Measurements from ENCODE around the gene DTYMK.
A peak's percentile ranks its signal among the peaks of the same experiment; 100 is the strongest.

DTYMK gene

DNA sequence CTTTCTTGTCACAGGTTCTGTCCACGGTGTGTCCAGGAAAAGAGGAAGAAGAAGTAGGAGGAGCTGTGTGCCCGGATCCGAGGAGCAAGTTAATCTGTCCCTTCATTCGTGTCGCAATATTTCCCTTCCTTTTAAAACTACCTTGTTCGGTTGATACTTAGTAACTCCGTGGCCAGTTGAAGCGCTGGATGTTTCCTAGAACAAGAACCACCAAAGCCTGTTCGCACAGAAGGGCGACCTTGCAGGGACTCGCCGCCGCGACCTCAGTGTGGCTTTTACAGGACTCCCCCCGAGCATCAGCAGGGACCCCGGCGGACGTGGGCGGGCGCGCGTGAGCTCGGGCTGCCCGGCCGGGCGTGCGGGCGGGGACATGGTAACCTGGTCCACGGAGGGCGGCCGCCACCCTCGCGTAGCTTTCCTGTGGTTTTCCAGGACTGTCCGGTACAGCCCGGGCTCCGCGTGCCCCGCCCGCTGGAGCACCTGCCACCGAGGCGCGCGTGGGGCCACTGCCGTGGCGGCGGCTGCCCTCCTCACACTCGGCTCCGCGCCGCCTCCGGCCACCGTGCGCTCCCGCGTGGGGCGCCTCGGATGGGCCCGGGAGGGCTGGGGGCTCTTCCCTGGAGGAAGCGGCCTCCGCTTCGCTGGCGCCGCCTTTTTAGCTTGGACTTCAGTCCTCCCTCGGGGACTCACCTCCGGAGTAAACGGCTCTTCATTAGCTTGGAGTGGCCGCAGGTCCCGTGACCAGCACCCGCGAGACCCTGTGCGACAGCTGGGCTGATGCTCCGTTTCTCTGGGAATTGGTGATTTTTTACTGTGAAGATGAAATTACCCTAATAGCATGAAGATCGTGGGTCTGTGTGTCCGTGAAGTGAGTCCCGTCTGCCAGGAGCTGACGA is 38.6 kb upstream of the DTYMK start:
- Histone ChIP-seq H3K27me3 (ENCODE audit: insufficient read depth, low read length) (no peaks in the 10 kb centered on the region), H3K9me3 (ENCODE audit: low read length) (peaks cover 44% of the 10 kb centered on the region), H2AFZ (ENCODE audit: low read depth, low read length) (no peak overlapping the region), H3K4me1 (ENCODE audit: insufficient read depth, low read length) (no peaks in the 10 kb centered on the region), H3K4me3 (ENCODE audit: low read length) (no peak overlapping the region), H3K36me3 (ENCODE audit: insufficient read depth, low read length) (peaks cover 57% of the 10 kb centered on the region)

DNA sequence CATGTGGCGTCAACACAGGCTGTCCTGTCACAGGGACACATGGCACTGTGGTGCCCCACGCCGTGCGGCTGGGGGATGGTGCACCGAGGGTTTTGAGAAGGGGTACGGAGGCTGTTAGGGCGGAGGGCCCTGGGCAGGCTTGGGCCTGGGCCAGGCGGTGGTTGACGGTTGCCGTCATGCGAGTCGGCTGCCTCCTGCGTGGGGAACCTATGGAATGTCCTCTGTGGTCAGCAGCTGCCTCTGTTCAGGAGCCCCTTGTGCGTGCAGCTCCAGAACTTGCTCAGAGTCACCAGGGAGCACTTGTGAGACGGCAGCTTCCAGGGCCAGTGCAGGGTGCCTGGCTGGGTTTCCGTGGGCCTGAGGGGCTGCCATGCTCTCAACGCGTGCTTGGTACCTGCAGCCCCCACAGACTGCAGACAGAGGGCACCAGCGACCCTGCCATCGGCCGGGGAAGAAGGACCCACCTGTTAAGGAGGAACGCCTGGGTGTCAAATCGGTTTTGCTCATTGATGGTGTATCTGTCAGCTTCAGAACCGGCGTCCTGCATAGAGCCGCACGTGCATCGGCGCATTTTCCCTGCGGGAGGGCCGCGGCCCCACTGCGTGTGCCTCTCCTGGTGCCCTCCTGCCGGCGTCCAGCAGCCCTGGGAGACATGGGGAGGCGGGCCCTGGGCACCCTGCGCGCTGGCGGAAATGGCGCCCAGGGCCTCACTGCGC is 37.8 kb upstream of the DTYMK start:
- Histone ChIP-seq H3K4me3 (ENCODE audit: low read length) (no peak overlapping the region), H3K36me3 (ENCODE audit: insufficient read depth, low read length) (peaks cover 65% of the 10 kb centered on the region), H3K27me3 (ENCODE audit: insufficient read depth, low read length) (no peaks in the 10 kb centered on the region)

DNA sequence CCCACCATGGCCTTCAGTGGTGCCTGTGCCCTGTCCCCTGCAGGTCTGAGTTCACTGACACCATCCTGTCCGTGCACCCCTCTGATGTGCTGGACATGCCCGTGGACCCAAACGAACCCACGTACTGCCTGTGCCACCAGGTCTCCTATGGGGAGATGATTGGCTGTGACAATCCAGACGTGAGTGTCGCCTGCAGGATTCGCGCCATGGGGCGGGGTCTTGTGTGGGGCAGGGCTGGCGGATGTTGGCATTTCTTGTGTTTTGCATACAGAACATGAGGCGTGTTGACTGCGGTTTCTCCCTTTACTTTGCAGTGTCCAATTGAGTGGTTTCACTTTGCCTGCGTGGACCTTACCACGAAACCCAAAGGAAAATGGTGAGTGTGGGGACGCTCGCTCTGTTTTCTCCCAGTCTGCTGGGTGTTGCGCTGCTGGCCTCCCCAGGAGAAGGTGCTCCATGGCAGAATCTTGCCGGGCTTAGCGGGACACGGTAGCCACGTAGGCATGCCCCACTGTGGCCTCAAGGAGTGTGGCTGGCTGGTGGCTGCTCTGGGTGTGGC is 36.4 kb upstream of the DTYMK start:
- H3K4me1 ChIP-seq (ENCODE audit: insufficient read depth, low read length): no peaks in the 10 kb centered on the region
- H2AFZ ChIP-seq (ENCODE audit: low read depth, low read length): no peak overlapping the region
- H3K9me3 ChIP-seq (ENCODE audit: low read length): peaks cover 47% of the 10 kb centered on the region
- no peak overlapping the region for H3K4me3 ChIP-seq (ENCODE audit: low read length)
- H3K27me3 ChIP-seq (ENCODE audit: insufficient read depth, low read length): no peaks in the 10 kb centered on the region
- peaks cover 79% of the 10 kb centered on the region for H3K36me3 ChIP-seq (ENCODE audit: insufficient read depth, low read length)

More for the DNA sequence above, 37.8 kb upstream of the DTYMK start:
- H3K4me1 ChIP-seq (ENCODE audit: insufficient read depth, low read length): no peaks in the 10 kb centered on the region
- no peak overlapping the region for H2AFZ ChIP-seq (ENCODE audit: low read depth, low read length)
- peaks cover 47% of the 10 kb centered on the region for H3K9me3 ChIP-seq (ENCODE audit: low read length)

DNA sequence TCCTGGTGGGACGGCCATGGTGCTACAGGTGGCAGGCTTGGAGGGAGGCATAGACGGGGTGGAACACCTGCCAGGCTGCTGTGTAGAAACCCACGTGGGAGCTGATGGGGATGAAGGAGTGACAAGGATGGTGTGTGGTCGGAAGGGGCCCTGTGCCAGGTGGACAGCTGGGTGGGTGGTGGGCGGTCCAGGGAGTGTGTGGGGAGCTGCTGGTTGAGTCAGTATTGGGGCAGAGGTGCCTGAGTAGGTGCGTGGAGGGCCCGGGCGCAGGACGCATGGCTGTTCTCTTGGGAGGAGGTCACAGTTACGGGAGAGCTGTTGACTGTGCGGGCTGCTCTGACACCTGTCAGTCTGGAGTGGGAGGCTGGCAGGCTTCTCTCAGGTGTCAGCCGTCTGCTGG is 35.2 kb upstream of the DTYMK start:
- H3K4me3 ChIP-seq (ENCODE audit: low read length): no peak overlapping the region
- H3K4me1 ChIP-seq (ENCODE audit: insufficient read depth, low read length): no peaks in the 10 kb centered on the region
- no peak overlapping the region for H2AFZ ChIP-seq (ENCODE audit: low read depth, low read length)
- H3K36me3 ChIP-seq (ENCODE audit: insufficient read depth, low read length): peaks cover 83% of the 10 kb centered on the region
- peaks cover 47% of the 10 kb centered on the region for H3K9me3 ChIP-seq (ENCODE audit: low read length)
- H3K27me3 ChIP-seq (ENCODE audit: insufficient read depth, low read length): no peaks in the 10 kb centered on the region

DNA sequence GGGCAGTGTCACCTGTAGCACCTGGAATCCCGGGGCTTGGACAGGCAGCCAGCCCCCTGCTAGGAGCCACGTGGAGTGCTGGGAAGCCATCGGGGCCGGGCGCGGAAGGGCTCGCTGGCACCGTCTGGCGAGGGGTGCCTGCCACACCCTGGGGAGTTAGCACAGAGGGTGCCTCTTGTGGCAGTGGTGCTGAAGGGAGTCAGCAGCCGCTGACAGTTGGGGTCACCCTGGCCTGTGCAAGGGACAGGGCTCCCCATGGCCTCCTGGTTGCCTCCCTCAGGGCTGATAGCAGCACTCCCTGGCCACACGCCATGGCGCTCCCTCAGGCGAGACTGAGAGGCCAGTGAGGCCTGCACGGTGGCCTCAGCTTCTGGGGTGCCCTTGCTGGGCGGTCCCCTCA is 33.9 kb upstream of the DTYMK start:
- no peaks in the 10 kb centered on the region for H3K4me1 ChIP-seq (ENCODE audit: insufficient read depth, low read length)
- peaks cover 82% of the 10 kb centered on the region for H3K36me3 ChIP-seq (ENCODE audit: insufficient read depth, low read length)
- no peak overlapping the region for H3K4me3 ChIP-seq (ENCODE audit: low read length)
- no peak overlapping the region for H2AFZ ChIP-seq (ENCODE audit: low read depth, low read length)
- H3K9me3 ChIP-seq (ENCODE audit: low read length): peaks cover 47% of the 10 kb centered on the region
- no peaks in the 10 kb centered on the region for H3K27me3 ChIP-seq (ENCODE audit: insufficient read depth, low read length)

DNA sequence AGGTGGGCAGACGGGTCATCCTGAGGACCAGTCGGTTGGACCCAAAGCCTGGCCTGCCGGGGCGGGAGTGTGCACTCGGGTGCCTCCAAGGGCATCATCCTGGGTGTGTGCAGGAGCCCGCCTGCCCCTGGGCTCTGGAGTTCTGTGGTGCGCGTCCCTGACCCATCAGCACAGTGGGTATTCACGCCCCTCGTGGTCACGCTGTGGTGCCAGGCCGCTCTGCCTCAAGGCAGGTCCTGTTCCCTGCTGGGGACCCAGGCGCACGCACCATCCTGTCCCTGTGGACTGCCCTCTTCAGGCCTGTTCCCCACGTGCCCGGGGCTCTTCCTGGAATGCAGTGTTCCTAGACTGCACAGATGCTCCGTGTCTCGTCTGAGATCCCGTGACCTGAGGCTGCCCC is 33.5 kb upstream of the DTYMK start:
- no peaks in the 10 kb centered on the region for H3K4me1 ChIP-seq (ENCODE audit: insufficient read depth, low read length)
- H3K4me3 ChIP-seq (ENCODE audit: low read length): no peak overlapping the region
- peaks cover 81% of the 10 kb centered on the region for H3K36me3 ChIP-seq (ENCODE audit: insufficient read depth, low read length)
- no peak overlapping the region for H2AFZ ChIP-seq (ENCODE audit: low read depth, low read length)
- H3K27me3 ChIP-seq (ENCODE audit: insufficient read depth, low read length): no peaks in the 10 kb centered on the region
- peaks cover 47% of the 10 kb centered on the region for H3K9me3 ChIP-seq (ENCODE audit: low read length)

DNA sequence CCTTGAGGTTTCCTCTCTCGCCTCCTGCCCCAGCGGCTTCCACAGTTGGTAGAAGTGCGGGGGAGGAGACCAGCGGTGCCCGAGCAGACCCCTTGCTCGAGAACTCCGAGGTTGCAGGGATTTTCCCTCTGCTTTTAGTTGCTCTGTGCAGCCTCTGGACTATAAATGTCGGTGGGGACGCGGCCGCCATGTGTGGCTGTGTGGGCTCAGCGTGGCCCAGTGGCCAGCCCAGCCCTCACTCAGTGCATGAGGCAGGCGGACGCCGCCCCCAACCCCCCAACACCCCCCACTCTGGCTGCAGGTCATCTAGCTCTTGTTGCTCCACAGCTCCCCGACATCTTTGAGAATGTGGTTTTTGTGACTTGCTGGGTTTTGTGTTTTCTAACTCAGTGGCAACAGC is 32.5 kb upstream of the DTYMK start:
- Histone ChIP-seq H3K9me3 (ENCODE audit: low read length) (peaks cover 45% of the 10 kb centered on the region), H3K4me1 (ENCODE audit: insufficient read depth, low read length) (no peaks in the 10 kb centered on the region), H2AFZ (ENCODE audit: low read depth, low read length) (no peak overlapping the region), H3K4me3 (ENCODE audit: low read length) (no peak overlapping the region), H3K27me3 (ENCODE audit: insufficient read depth, low read length) (no peaks in the 10 kb centered on the region), H3K36me3 (ENCODE audit: insufficient read depth, low read length) (peaks cover 79% of the 10 kb centered on the region)

DNA sequence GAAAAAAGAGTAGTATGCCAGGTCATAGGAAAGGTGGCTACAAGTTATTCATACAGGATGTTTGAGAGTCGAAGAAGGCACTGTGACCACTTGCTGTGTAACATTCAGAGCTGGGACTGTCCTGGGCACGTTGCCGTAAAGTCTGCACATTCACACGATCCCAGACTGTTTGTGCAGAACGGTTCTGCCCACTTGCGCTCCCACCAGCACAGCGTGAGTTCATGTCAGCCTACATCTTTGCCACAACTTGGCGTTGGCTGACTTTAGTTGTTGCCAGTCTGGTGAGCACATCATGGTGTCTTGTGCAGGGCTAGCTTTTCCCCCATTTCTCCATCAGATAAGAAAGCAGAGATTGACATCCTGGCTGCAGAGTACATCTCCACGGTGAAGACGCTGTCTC is 22.3 kb upstream of the DTYMK start:
- H3K9me3 ChIP-seq (ENCODE audit: low read length): peaks cover 26% of the 10 kb centered on the region

DNA sequence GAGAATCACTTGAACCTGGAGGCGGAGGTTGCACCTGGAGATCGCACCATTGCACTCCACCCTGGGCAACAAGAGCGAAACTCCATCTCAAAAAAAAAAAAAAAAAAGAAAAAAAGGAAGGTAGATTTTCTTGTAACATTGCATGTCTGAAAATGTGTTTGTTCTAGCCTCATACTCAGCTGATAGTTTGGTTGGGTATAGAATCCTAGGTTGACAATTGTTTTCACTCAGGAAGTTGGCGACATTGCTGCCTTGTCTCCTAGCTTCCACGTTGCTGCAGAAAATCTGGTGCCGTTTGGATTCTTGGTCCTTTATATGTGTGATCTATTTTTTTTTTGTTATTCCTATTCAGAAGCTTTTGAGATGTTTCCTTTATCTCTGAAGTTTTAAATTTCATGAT is 19.9 kb upstream of the DTYMK start:
- peaks cover 62% of the 10 kb centered on the region for H3K36me3 ChIP-seq (ENCODE audit: insufficient read depth, low read length)

More for the DNA sequence above, 22.3 kb upstream of the DTYMK start:
- no peaks in the 10 kb centered on the region for H3K27me3 ChIP-seq (ENCODE audit: insufficient read depth, low read length)
- H2AFZ ChIP-seq (ENCODE audit: low read depth, low read length): no peak overlapping the region
- H3K4me1 ChIP-seq (ENCODE audit: insufficient read depth, low read length): no peaks in the 10 kb centered on the region
- H3K4me3 ChIP-seq (ENCODE audit: low read length): no peak overlapping the region
- H3K36me3 ChIP-seq (ENCODE audit: insufficient read depth, low read length): peaks cover 81% of the 10 kb centered on the region

DNA sequence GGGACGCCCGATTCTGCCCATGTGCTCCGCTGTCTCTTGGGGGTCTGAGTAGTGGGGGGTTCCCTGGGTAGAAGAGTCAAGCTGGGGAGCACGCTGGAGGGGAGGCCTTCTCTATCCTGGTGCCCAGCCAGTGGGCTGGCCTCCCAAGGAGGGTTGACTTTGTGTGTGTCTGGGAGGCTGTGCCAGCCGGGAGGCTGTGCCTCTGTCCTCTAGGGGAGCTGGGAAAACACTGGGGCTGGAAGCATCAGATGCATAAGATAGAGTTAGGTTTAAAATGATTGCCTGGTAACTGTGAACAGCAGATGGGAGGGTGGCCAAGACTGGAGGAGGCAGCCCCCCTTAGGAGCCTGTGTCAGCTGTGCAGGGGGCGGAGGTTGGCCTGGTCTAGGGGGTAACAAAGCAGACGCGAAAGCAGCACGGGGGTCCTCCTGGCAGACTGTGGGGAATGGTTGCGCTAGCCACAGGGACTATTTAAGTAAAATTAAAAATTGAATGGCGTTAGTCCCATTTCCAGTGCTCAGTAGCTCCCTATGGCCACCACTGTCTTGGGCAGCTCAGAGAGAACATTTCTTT is 16.5 kb upstream of the DTYMK start:
- Histone ChIP-seq H3K4me1 (ENCODE audit: insufficient read depth, low read length) (peaks cover 8% of the 10 kb centered on the region), H2AFZ (ENCODE audit: low read depth, low read length) (no peak overlapping the region), H3K4me3 (ENCODE audit: low read length) (peak overlapping the region; percentile 87), H3K27me3 (ENCODE audit: insufficient read depth, low read length) (no peaks in the 10 kb centered on the region), H3K36me3 (ENCODE audit: insufficient read depth, low read length) (peaks cover 33% of the 10 kb centered on the region), H3K9me3 (ENCODE audit: low read length) (peaks cover 16% of the 10 kb centered on the region)

More for the DNA sequence above, 19.9 kb upstream of the DTYMK start:
- peaks cover 17% of the 10 kb centered on the region for H3K9me3 ChIP-seq (ENCODE audit: low read length)
- peaks cover 8% of the 10 kb centered on the region for H3K4me1 ChIP-seq (ENCODE audit: insufficient read depth, low read length)
- no peak overlapping the region for H2AFZ ChIP-seq (ENCODE audit: low read depth, low read length)
- no peaks in the 10 kb centered on the region for H3K27me3 ChIP-seq (ENCODE audit: insufficient read depth, low read length)
- no peak overlapping the region for H3K4me3 ChIP-seq (ENCODE audit: low read length)

DNA sequence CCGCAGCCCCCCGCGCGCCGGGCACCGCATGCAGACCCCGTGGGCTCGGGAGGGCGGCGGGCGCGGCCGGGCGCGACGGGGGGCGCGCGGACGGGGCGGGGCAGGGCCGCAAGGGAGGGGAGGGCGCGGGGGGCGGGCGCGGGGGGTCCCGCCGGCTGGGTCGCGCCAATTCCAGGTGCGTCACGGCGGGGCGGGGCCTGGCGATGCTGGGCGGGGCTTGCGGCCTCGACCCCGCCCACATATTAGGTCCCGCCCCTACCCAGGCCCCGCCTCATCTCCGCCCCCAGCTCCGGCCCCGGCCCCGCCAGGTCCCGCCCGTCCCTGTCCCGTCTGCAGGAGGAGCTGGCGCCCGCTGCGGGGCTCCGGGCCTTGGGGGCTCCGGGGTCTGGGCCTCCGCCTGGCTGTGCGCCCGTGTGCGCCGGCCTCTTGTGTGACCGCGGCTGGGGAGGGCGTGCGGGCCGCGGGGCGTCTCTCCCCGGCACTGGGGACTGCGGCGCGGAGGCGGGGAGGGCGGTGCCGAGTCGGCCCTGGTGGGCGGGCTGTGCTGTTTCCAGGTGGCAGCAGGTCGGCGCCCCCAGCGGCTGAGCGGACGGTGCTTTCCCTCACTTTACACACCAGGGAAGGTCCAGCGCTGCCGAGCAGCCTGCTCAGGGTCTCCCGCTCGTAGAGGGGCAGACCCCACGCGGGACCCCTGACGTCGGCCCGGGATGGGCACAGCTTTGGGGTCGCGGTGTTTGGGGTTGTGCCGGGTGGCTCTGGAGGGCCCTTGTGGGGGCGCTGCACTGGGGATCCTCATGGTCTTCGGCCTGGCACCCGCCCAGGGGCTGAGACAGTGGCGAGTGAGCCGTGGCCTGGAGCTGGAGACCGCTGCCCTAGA is 15.8 kb upstream of the DTYMK start:
- peak overlapping the region; percentile 87 for H3K4me3 ChIP-seq (ENCODE audit: low read length)
- peaks cover 27% of the 10 kb centered on the region for H3K36me3 ChIP-seq (ENCODE audit: insufficient read depth, low read length)
- peak overlapping the region; percentile 53 for H2AFZ ChIP-seq (ENCODE audit: low read depth, low read length)
- peaks cover 15% of the 10 kb centered on the region for H3K9me3 ChIP-seq (ENCODE audit: low read length)
- H3K27me3 ChIP-seq (ENCODE audit: insufficient read depth, low read length): no peaks in the 10 kb centered on the region
- peaks cover 8% of the 10 kb centered on the region for H3K4me1 ChIP-seq (ENCODE audit: insufficient read depth, low read length)

DNA sequence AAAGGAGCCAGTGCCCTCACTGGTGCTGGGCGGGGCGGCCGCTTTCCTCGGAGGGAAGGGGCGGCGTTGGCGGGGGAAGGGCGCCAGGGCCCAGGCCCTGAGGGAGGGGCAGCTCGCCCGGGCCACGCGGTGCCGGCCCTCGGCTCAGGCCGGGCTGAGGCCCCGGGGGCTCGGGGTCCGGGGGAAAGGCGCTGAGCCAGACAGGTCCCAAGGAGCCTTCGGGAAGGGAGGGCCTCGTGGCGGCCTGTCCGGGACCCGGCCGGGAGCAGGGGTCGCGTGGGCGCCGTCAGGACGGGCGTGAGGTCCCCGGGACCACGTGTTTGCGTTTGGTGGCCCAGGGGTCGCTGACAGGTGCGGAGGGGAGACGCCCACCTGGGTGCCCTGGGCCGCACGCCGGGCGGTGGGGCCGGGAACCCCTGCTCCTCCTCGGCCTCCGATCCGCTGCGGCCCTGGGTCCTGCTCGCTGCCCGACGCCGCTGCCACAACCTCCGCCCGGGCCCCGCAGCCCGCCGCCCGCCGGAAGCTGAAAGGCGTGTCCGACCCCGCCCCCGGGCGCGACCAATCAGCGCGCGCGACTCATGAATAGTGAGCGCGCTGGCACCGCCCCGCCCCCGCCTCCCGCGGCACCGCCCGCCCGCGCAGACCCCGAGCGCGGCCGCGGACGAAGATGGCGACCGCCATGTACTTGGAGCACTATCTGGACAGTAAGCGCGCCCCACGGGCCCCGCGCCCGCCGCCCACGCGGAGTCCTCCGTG is 15.0 kb upstream of the DTYMK start, which contains the start of gene ING5:
TSS of gene ING5 (plus strand) at position 641 of the 756 bp plus-strand sequence. CDS start at position 668, 27 bp downstream.
- Histone ChIP-seq H2AFZ (ENCODE audit: low read depth, low read length) (peak within 1 kb of the TSS; percentile 53), H3K4me3 (ENCODE audit: low read length) (peak within 1 kb of the TSS; percentile 87), H3K27me3 (ENCODE audit: insufficient read depth, low read length) (no peaks in the 10 kb centered on the region), H3K9me3 (ENCODE audit: low read length) (peaks cover 10% of the 10 kb centered on the region), H3K4me1 (ENCODE audit: insufficient read depth, low read length) (peaks cover 8% of the 10 kb centered on the region), H3K36me3 (ENCODE audit: insufficient read depth, low read length) (peaks cover 25% of the 10 kb centered on the region)

Data from neuron (in vitro differentiated cells).